ENCODE data around the gene GALNT14. TPM values are rescaled to one million over a fixed set of nuclear protein-coding genes. Genes with fewer than 3 reads are reported as not detected.

GALNT14 gene
- total and polyA plus RNA-seq, 9 donors = 1.4 to 6.9 (median 2.9) TPM

DNA sequence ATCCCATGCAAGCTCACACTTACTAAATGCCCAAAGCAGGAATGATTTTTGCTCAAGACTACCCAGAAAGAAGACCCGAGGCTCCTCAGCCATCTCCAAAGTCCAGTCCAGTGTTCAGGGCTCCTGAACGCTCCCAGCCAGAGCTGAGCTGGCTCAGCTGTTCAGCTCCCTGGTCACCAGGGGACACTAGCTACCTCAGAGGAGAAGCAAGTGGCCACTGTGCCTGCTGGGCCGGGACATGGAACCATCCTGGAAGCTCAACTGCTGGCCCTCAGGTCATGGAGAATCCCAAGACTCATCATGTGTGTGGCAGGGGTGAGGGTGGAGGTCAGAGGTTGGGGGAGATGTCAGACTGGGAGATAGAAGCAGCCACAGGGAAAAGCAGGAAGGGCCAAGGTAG, 89.0 kb downstream of the GALNT14 start:
- no peaks in the 10 kb centered on the region for H3K27me3 ChIP-seq (ENCODE audit: control insufficient read depth, insufficient read depth, low read length)
- H3K36me3 ChIP-seq (ENCODE audit: control insufficient read depth, insufficient read depth, low read length) = no peaks in the 10 kb centered on the region
- 87% methylated on average over 3 of the region's 3 CpGs for WGBS (ENCODE audit: insufficient coverage)
- DNase-seq = no peak
- H3K9me3 ChIP-seq (replicated peaks; ENCODE audit: control insufficient read depth, low read depth, low read length) = no peaks in the 10 kb centered on the region
- no peaks in the 10 kb centered on the region for H3K4me1 ChIP-seq (ENCODE audit: control insufficient read depth, insufficient read depth, low read length)
- H3K4me3 ChIP-seq (ENCODE audit: low read length) = no peak overlapping the region
- H3K27ac ChIP-seq (ENCODE audit: low read length) = no peak overlapping the region

DNA sequence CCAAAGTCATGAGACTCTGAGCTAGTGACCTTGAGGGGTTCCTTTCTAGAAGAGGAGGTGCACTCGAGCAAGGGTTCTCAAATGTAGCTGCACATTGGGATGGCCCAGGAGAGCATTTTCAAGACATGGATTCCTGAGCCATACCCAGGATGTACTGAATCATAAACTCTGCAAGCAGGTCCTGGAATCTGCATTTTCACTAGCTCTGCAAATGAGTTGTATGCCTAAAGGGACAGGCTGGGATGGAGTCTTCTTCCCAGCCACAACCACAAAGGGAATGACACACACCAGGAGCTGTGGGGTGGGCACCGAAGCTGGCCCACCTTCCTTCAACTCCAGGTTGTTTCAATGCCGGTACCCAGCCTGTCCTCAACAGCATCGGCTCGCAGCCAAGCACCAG, 90.6 kb downstream of the GALNT14 start:
- H3K4me1 ChIP-seq (ENCODE audit: control insufficient read depth, insufficient read depth, low read length) = no peaks in the 10 kb centered on the region
- H3K9me3 ChIP-seq (replicated peaks; ENCODE audit: control insufficient read depth, low read depth, low read length) = no peaks in the 10 kb centered on the region
- no peak overlapping the region for H3K27ac ChIP-seq (ENCODE audit: low read length)
- no peak for DNase-seq
- no peaks in the 10 kb centered on the region for H3K27me3 ChIP-seq (ENCODE audit: control insufficient read depth, insufficient read depth, low read length)
- no peaks in the 10 kb centered on the region for H3K36me3 ChIP-seq (ENCODE audit: control insufficient read depth, insufficient read depth, low read length)
- H3K4me3 ChIP-seq (ENCODE audit: low read length) = no peak overlapping the region
- WGBS (ENCODE audit: insufficient coverage) = 88% methylated on average over 5 of the region's 5 CpGs

- WGBS (ENCODE audit: insufficient coverage) = 80% methylated on average over 1 of the region's 4 CpGs
- no peaks in the 10 kb centered on the region for H3K27me3 ChIP-seq (ENCODE audit: control insufficient read depth, insufficient read depth, low read length)
- H3K4me1 ChIP-seq (ENCODE audit: control insufficient read depth, insufficient read depth, low read length) = no peaks in the 10 kb centered on the region
- H3K27ac ChIP-seq (ENCODE audit: low read length) = no peak overlapping the region
- H3K36me3 ChIP-seq (ENCODE audit: control insufficient read depth, insufficient read depth, low read length) = no peaks in the 10 kb centered on the region
- no peak for DNase-seq
- H3K4me3 ChIP-seq (ENCODE audit: low read length) = no peak overlapping the region
- H3K9me3 ChIP-seq (replicated peaks; ENCODE audit: control insufficient read depth, low read depth, low read length) = peaks cover 3% of the 10 kb centered on the region
Measured at GRCh38 chr2:31038385-31038784, 99.9 kb downstream of the GALNT14 start.

DNA sequence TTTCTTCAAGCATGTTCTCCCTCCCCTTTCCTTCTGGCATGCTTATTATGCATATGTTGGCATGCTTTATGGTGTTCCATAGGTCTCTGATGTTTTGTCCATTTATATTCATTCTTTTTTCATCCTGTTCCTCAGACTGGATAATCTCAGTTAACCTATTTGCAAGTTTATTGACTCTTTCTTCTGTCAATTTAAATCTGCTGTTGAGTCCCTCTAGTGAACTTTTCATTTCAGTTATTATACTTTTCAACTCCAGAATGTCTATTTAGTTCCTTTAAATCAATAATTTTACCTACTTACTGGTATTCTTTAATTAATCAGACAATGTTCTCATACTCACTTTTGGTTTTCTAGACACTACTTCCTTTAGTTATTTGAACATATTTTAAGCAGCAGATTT, 101.2 kb downstream of the GALNT14 start:
- H3K36me3 ChIP-seq (ENCODE audit: control insufficient read depth, insufficient read depth, low read length) = no peaks in the 10 kb centered on the region
- no peak for DNase-seq
- H3K9me3 ChIP-seq (replicated peaks; ENCODE audit: control insufficient read depth, low read depth, low read length) = peaks cover 3% of the 10 kb centered on the region
- no peak overlapping the region for H3K4me3 ChIP-seq (ENCODE audit: low read length)
- H3K4me1 ChIP-seq (ENCODE audit: control insufficient read depth, insufficient read depth, low read length) = no peaks in the 10 kb centered on the region
- H3K27me3 ChIP-seq (ENCODE audit: control insufficient read depth, insufficient read depth, low read length) = no peaks in the 10 kb centered on the region
- no peak overlapping the region for H3K27ac ChIP-seq (ENCODE audit: low read length)

GRCh38 chr2:31033032-31033431, 105.2 kb downstream of the GALNT14 start:
- peaks cover 2% of the 10 kb centered on the region for H3K27me3 ChIP-seq (ENCODE audit: control insufficient read depth, insufficient read depth, low read length)
- peaks cover 3% of the 10 kb centered on the region for H3K9me3 ChIP-seq (replicated peaks; ENCODE audit: control insufficient read depth, low read depth, low read length)
- no peaks in the 10 kb centered on the region for H3K4me1 ChIP-seq (ENCODE audit: control insufficient read depth, insufficient read depth, low read length)
- no peak overlapping the region for H3K4me3 ChIP-seq (ENCODE audit: low read length)
- no peak for DNase-seq
- H3K27ac ChIP-seq (ENCODE audit: low read length) = no peak overlapping the region
- 42% methylated on average over 1 of the region's 1 CpG for WGBS (ENCODE audit: insufficient coverage)
- no peaks in the 10 kb centered on the region for H3K36me3 ChIP-seq (ENCODE audit: control insufficient read depth, insufficient read depth, low read length)

GRCh38 chr2:31032475-31032874, 105.8 kb downstream of the GALNT14 start:
- Histone ChIP-seq H3K4me1 (ENCODE audit: control insufficient read depth, insufficient read depth, low read length) (no peaks in the 10 kb centered on the region), H3K36me3 (ENCODE audit: control insufficient read depth, insufficient read depth, low read length) (no peaks in the 10 kb centered on the region), H3K27me3 (ENCODE audit: control insufficient read depth, insufficient read depth, low read length) (peaks cover 2% of the 10 kb centered on the region), H3K27ac (ENCODE audit: low read length) (no peak overlapping the region), H3K9me3 (replicated peaks; ENCODE audit: control insufficient read depth, low read depth, low read length) (peaks cover 3% of the 10 kb centered on the region), H3K4me3 (ENCODE audit: low read length) (no peak overlapping the region)
- WGBS (ENCODE audit: insufficient coverage) = no CpG with 5 or more reads among the region's 3 CpGs
- no peak for DNase-seq

- DNase-seq = no peak
- no peaks in the 10 kb centered on the region for H3K9me3 ChIP-seq (replicated peaks; ENCODE audit: control insufficient read depth, low read depth, low read length)
- H3K36me3 ChIP-seq (ENCODE audit: control insufficient read depth, insufficient read depth, low read length) = no peaks in the 10 kb centered on the region
- WGBS (ENCODE audit: insufficient coverage) = 38% methylated on average over 1 of the region's 1 CpG
- no peaks in the 10 kb centered on the region for H3K4me1 ChIP-seq (ENCODE audit: control insufficient read depth, insufficient read depth, low read length)
- no peak overlapping the region for H3K4me3 ChIP-seq (ENCODE audit: low read length)
- H3K27ac ChIP-seq (ENCODE audit: low read length) = no peak overlapping the region
- H3K27me3 ChIP-seq (ENCODE audit: control insufficient read depth, insufficient read depth, low read length) = peaks cover 2% of the 10 kb centered on the region
Measured at GRCh38 chr2:31031132-31031706, 107.0 kb downstream of the GALNT14 start.

- H3K27me3 ChIP-seq (ENCODE audit: control insufficient read depth, insufficient read depth, low read length) = peaks cover 2% of the 10 kb centered on the region
- no peak for DNase-seq
- 49% methylated on average over 8 of the region's 8 CpGs for WGBS (ENCODE audit: insufficient coverage)
- H3K36me3 ChIP-seq (ENCODE audit: control insufficient read depth, insufficient read depth, low read length) = no peaks in the 10 kb centered on the region
- H3K27ac ChIP-seq (ENCODE audit: low read length) = no peak overlapping the region
- no peaks in the 10 kb centered on the region for H3K4me1 ChIP-seq (ENCODE audit: control insufficient read depth, insufficient read depth, low read length)
- no peaks in the 10 kb centered on the region for H3K9me3 ChIP-seq (replicated peaks; ENCODE audit: control insufficient read depth, low read depth, low read length)
- H3K4me3 ChIP-seq (ENCODE audit: low read length) = no peak overlapping the region
Measured at GRCh38 chr2:31028417-31028816, 109.8 kb downstream of the GALNT14 start.

- WGBS (ENCODE audit: insufficient coverage) = no CpG with 5 or more reads among the region's 5 CpGs
- DNase-seq = no peak
- no peaks in the 10 kb centered on the region for H3K9me3 ChIP-seq (replicated peaks; ENCODE audit: control insufficient read depth, low read depth, low read length)
- H3K36me3 ChIP-seq (ENCODE audit: control insufficient read depth, insufficient read depth, low read length) = no peaks in the 10 kb centered on the region
- H3K4me3 ChIP-seq (ENCODE audit: low read length) = no peak overlapping the region
- H3K27ac ChIP-seq (ENCODE audit: low read length) = no peak overlapping the region
- peaks cover 2% of the 10 kb centered on the region for H3K27me3 ChIP-seq (ENCODE audit: control insufficient read depth, insufficient read depth, low read length)
- no peaks in the 10 kb centered on the region for H3K4me1 ChIP-seq (ENCODE audit: control insufficient read depth, insufficient read depth, low read length)
Measured at GRCh38 chr2:31027549-31027948, 110.7 kb downstream of the GALNT14 start.

DNA sequence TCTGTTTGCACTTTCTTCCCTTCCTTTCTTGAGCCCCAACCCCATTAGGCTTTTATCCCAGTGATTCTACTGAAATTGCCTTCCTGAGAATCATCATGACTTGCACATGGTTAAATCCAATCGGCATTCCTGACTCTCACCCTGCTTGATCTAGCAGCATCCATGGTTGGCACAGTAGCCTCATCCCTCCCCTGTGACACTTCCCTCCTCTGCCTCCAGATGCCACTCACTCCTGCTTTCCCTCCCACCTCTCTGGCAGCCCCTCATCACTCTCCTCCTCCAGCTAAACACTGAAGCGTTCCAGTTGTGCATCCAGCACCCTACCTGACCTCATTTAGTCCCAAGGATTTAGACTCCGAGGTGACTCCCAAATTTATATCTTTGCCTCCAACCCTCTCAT, 114.7 kb downstream of the GALNT14 start:
- H3K4me1 ChIP-seq (ENCODE audit: control insufficient read depth, insufficient read depth, low read length) = peaks cover 17% of the 10 kb centered on the region
- DNase-seq = no peak
- H3K27ac ChIP-seq (ENCODE audit: low read length) = no peak overlapping the region
- no peak overlapping the region for H3K4me3 ChIP-seq (ENCODE audit: low read length)
- H3K27me3 ChIP-seq (ENCODE audit: control insufficient read depth, insufficient read depth, low read length) = no peaks in the 10 kb centered on the region
- no peaks in the 10 kb centered on the region for H3K9me3 ChIP-seq (replicated peaks; ENCODE audit: control insufficient read depth, low read depth, low read length)
- WGBS (ENCODE audit: insufficient coverage) = 51% methylated on average over 2 of the region's 3 CpGs
- H3K36me3 ChIP-seq (ENCODE audit: control insufficient read depth, insufficient read depth, low read length) = no peaks in the 10 kb centered on the region

GRCh38 chr2:31020713-31021112, 117.5 kb downstream of the GALNT14 start:
- no peaks in the 10 kb centered on the region for H3K36me3 ChIP-seq (ENCODE audit: control insufficient read depth, insufficient read depth, low read length)
- 61% methylated on average over 2 of the region's 4 CpGs for WGBS (ENCODE audit: insufficient coverage)

More at GRCh38 chr2:31020713-31021112, 117.5 kb downstream of the GALNT14 start:
- no peaks in the 10 kb centered on the region for H3K27me3 ChIP-seq (ENCODE audit: control insufficient read depth, insufficient read depth, low read length)
- DNase-seq = no peak
- H3K4me3 ChIP-seq (ENCODE audit: low read length) = no peak overlapping the region
- H3K4me1 ChIP-seq (ENCODE audit: control insufficient read depth, insufficient read depth, low read length) = peaks cover 17% of the 10 kb centered on the region
- no peaks in the 10 kb centered on the region for H3K9me3 ChIP-seq (replicated peaks; ENCODE audit: control insufficient read depth, low read depth, low read length)
- H3K27ac ChIP-seq (ENCODE audit: low read length) = peak overlapping the region; percentile 7

All from muscle of leg (tissue), 11 donors.